Nephron (organoid): ENCODE measurements around the gene ABHD11.

Source experiments
- H3K27ac Mint-ChIP-seq, 3 experiments: 2 replicates each; pipeline ENCODE4 v1.8.0; 2020; ENCODE audit warnings: mixed read lengths in 3 of 3, mild to moderate bottlenecking in 2 of 3, moderate library complexity in 1 of 3
- H3K27me3 Mint-ChIP-seq: 2 replicates; pipeline ENCODE4 v1.8.0; 2021; ENCODE audit warnings: low read depth, mild to moderate bottlenecking, moderate library complexity, mixed read lengths
- H3K36me3 Mint-ChIP-seq: 2 replicates; pipeline ENCODE4 v1.8.0; 2020; ENCODE audit warnings: low read depth, mixed read lengths
- H3K4me1 Mint-ChIP-seq: 2 replicates; pipeline ENCODE4 v1.8.0; 2020; ENCODE audit warnings: mixed read lengths
- H3K4me3 Mint-ChIP-seq, 3 experiments: 2 replicates each; pipeline ENCODE4 v1.8.0; 2020; ENCODE audit warnings: mild to moderate bottlenecking in 3 of 3, mixed read lengths in 3 of 3, moderate library complexity in 2 of 3
- H3K9me3 Mint-ChIP-seq: 2 replicates; pipeline ENCODE4 v1.8.0; 2020; ENCODE audit warnings: mixed read lengths
- TF ChIP-seq, protein P1 (sequence below), 3 experiments: fragments of 200-600 bp; sonication (generic); IDR thresholded peaks; one replicate each; pipeline ENCODE4 v1.5.0; 2021; ENCODE audit warnings: antibody characterized with exemption in 3 of 3; ENCODE audit not compliant: unreplicated experiment in 3 of 3

The ABHD11 gene

DNA sequence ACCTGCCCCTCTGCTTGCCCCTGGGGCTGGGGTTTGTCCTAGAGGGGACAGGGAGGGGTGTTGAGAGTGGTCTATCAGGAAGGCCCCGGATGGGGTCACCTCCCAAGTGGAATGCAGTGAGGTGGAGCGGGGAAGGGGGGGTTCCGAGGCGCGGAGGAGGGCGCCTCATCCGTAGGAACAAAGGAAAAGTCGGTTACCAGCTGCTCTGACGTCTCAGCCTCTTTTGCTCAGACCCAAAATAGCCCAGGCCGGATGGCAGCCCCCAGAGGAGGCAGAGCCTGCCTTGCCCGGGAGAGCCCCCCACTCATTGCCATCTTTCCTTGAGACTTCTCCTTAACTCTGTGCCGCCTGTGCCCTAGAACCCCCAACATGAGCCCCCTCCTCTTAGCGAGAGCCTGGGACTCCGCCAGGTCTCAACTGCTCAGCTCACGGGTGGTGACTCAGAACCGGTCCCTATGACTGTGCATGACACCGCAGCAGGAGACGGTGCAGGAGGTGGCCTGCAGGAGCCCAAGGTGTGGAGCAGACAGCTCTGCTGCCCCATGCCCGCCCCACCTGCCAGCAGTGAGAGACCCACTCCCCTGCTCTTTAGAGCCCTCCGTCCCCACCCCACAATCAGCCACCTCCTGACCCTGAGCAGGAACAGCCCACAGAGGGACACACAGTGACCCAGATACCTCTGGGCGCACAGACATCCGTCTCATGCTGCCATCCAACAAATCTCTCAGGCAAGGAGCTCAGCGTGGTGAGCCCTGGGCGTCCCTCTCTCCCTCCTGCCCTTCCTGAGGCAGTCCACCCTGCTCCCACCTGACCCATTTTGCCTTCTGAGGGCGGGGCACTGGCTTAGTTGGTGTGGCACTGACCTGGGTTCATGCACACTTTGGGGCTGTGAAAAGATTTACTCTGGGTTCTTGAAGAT lies 32.2 kb downstream of the ABHD11 start:
- peak overlapping the region; percentile 30 to 81 (median 59) for H3K27ac Mint-ChIP-seq
- peak overlapping the region in 2 of 3 experiments; percentile 21 to 59 for H3K4me3 Mint-ChIP-seq

DNA sequence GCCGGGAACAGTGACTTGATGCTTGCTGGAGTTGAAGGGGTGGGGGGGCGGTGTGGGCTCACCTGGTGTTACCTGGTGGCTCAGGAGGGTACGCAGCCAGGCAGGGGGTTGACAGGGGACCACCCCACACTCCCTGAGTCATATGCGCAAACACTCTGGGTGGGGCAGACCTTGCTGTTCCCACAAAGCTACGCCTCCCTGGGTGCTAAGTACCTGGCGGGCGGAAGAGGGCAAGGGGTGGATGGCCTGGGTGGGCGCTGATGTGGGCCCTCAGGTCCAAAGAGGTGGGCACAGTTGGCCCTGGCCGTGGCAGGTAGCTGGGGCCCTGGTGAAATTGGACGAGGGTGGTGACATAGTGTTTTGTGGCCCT lies 33.1 kb downstream of the ABHD11 start:
- H3K27ac Mint-ChIP-seq: peak overlapping the region in 2 of 3 experiments; percentile 43 to 59
- TF ChIP-seq, protein P1, sequence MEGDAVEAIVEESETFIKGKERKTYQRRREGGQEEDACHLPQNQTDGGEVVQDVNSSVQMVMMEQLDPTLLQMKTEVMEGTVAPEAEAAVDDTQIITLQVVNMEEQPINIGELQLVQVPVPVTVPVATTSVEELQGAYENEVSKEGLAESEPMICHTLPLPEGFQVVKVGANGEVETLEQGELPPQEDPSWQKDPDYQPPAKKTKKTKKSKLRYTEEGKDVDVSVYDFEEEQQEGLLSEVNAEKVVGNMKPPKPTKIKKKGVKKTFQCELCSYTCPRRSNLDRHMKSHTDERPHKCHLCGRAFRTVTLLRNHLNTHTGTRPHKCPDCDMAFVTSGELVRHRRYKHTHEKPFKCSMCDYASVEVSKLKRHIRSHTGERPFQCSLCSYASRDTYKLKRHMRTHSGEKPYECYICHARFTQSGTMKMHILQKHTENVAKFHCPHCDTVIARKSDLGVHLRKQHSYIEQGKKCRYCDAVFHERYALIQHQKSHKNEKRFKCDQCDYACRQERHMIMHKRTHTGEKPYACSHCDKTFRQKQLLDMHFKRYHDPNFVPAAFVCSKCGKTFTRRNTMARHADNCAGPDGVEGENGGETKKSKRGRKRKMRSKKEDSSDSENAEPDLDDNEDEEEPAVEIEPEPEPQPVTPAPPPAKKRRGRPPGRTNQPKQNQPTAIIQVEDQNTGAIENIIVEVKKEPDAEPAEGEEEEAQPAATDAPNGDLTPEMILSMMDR (IDR thresholded peaks at IDR 0.05; ENCODE audit: unreplicated experiment in 3 of 3): no peak
- peak overlapping the region in 1 of 3 experiments; percentile 73 for H3K4me3 Mint-ChIP-seq
- no peaks in the 10 kb centered on the region for H3K27me3 Mint-ChIP-seq
- no peaks in the 10 kb centered on the region for H3K9me3 Mint-ChIP-seq
- peaks cover 10% of the 10 kb centered on the region for H3K36me3 Mint-ChIP-seq
- H3K4me1 Mint-ChIP-seq: peaks cover 40% of the 10 kb centered on the region

More for the DNA sequence above, 32.2 kb downstream of the ABHD11 start:
- Mint-ChIP-seq H3K9me3 (no peaks in the 10 kb centered on the region), H3K36me3 (peaks cover 10% of the 10 kb centered on the region), H3K27me3 (no peaks in the 10 kb centered on the region), H3K4me1 (peaks cover 40% of the 10 kb centered on the region)
- TF ChIP-seq, protein P1 (IDR thresholded peaks at IDR 0.05; ENCODE audit: unreplicated experiment in 3 of 3): no peak

DNA sequence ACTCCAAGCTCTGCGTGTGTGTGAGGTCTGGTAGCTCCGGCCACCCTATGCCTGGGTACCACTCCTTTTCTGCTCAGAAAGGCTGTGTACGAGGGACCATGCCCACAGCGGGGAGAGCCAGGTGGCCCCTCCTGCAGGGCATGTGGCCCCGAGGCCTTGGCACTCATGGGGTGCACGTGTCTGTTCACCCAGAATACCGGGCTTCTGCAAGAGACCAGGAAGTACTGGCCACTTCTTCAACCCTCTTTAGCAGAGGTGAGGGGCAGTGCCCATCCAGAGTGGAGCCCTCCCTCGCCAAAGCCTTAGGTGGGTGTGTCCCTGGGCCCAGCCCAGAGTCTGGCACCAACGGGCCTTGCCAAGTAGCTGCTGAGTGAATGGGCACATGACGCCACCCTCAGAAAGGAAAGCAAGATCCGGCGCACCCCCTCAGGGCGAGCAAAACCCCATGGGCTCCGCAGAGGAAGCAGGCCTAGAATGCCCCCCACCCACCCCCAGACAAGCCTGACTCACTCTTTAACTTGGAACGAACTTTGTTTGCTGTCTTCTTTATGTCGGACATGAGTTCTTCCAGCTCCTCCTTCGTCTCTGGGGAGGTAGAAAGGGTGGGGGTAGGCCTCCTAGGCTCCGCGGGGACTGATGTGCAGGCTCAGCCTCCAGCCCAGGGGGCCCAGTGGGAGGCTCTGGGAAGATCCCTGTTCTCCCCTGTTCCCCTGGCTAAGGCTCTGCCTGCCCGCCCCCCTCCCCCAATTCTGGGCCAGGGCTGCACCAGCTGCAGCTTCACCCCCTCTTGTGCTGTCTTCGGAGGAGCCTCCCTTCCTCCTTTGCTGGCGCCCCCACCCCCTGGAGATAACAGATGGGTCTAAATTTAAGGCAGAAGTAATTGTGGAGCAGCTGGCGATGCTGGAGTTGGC lies 33.7 kb downstream of the ABHD11 start:
- Mint-ChIP-seq H3K27ac (peak overlapping the region in 2 of 3 experiments; percentile 43 to 59), H3K27me3 (no peaks in the 10 kb centered on the region), H3K4me3 (peak overlapping the region in 2 of 3 experiments; percentile 54 to 73), H3K4me1 (peaks cover 40% of the 10 kb centered on the region), H3K36me3 (peaks cover 10% of the 10 kb centered on the region), H3K9me3 (no peaks in the 10 kb centered on the region)
- TF ChIP-seq, protein P1 (IDR thresholded peaks at IDR 0.05; ENCODE audit: unreplicated experiment in 3 of 3): no peak

DNA sequence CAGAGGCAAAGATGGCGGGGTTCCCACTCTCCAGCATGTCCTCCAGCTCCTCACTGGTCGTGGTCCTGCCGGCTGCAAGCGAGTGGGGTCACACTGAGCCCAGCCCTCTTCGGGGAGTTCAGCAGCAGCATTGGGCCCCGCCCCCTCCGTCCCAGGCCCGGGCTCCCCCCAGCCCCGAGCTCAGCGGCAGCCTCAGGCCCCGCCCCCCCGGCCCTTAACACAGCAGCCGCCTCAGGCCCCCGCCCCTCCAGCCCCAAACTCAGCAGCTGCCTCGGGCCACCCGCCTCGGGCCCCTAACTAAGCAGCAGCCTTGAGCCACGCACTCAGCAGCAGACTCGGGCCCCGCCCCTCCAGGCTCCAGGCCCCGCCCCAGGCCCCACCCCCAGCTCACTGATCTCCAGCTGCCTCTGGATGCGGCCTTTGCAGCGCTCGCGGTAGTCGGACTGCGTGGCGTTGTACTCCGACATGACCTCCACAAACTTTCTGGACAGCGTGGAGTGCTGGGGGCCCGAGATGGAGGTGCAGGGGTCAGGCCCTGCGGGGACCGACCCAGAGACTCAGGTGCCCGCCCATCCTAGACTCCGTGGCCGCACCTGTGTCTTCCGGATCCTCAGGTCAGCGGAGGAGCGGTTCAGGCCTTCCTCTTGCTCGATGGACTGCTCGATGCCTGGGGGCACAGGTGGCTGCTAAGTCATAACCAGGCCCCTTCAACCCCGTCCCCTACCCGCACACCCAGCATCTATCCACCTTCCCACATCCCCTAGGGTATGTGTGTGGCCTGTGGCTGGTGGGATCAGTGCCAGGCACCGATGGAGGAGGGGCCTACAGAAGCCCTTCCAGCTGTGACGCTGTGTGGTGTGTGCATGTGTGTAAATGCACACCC lies 34.6 kb downstream of the ABHD11 start:
- H3K4me3 Mint-ChIP-seq: peak overlapping the region; percentile 8 to 45 (median 36)
- H3K27ac Mint-ChIP-seq: peak overlapping the region in 1 of 3 experiments; percentile 10
- H3K4me1 Mint-ChIP-seq: peaks cover 40% of the 10 kb centered on the region
- H3K36me3 Mint-ChIP-seq: peaks cover 10% of the 10 kb centered on the region
- H3K27me3 Mint-ChIP-seq: no peaks in the 10 kb centered on the region
- no peaks in the 10 kb centered on the region for H3K9me3 Mint-ChIP-seq
- TF ChIP-seq, protein P1 (IDR thresholded peaks at IDR 0.05; ENCODE audit: unreplicated experiment in 3 of 3): no peak

GRCh38 chr7:73703225-73703624 lies 35.4 kb downstream of the ABHD11 start:
- Mint-ChIP-seq H3K9me3 (no peaks in the 10 kb centered on the region), H3K36me3 (peaks cover 15% of the 10 kb centered on the region), H3K27me3 (no peaks in the 10 kb centered on the region), H3K4me1 (peaks cover 40% of the 10 kb centered on the region), H3K27ac (no peak overlapping the region), H3K4me3 (peak overlapping the region; percentile 8 to 42 (median 36))
- TF ChIP-seq, protein P1 (IDR thresholded peaks at IDR 0.05; ENCODE audit: unreplicated experiment in 3 of 3): no peak
